Ureter (tissue), 1 donor: ENCODE data around the gene ESRRB. TPM values are rescaled to one million over a fixed set of nuclear protein-coding genes. Genes with fewer than 3 reads are reported as not detected.

Experiments used
- DNase-seq: peaks from one replicate; pipeline ENCODE4 v3.0.0-alpha.2; 2020; ENCODE audit warnings: low spot score
- total RNA-seq: library from RNA; stranded (reverse); gene quantifications from one replicate; pipeline ENCODE4 v1.2.4, GENCODE V29; 2023
- donor health status: DM: yes; HTN: yes; CAD: no.

Gene ESRRB
- total RNA-seq, 1 donor from 2014 or later = 0.16 TPM

DNA sequence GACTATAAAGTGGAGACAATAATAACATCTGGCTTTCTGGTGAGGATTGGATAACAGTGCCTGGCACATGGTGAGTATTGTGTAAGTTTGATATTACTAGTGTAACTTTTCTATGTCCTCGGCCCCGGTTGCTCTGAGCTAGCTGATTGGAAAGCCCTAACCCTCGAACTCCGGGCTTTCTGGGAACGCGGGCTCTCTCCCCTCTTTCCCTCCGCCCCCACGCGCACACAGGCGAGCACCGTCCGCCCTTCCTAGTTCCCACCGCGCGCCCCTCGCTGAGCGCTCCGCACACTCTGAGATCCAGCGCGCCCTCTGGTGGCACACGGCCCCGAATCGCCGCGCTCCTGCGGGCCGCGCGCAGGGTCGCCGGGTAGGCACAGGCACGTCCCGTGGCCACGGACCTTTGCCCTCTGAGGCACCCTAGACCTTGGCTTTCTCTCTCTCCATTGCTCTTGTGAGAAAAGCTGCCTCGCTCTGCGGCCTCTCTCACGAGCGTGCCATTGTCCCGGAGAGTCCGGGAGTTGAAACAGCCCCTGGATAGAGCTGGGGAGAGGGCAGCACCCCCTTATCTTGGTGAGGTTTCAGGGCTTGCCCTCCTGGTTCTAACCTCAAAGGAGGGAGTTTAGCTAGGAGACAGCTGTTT, 23.2 kb upstream of the ESRRB start:
- DNase-seq = no peak

DNA sequence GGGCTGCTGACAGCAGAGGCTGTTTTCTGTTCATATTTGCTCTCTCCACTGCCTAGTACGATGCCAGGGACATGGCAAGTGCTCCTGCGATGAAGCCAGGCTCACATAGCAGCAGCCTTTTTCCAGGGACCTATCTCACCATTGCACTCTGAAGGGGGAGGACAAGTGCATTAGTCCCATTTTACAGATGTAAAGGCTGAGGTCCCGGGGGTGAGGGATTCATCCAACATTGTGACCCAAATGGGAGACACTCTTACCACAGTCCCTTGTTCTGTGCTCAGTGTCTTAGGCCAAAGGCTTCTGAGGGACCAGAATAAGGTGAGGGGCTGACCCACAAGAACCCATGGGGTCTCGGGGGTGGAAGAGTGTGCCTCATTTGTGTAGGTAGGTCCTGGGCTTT, 21.6 kb upstream of the ESRRB start:
- no peak for DNase-seq

DNA sequence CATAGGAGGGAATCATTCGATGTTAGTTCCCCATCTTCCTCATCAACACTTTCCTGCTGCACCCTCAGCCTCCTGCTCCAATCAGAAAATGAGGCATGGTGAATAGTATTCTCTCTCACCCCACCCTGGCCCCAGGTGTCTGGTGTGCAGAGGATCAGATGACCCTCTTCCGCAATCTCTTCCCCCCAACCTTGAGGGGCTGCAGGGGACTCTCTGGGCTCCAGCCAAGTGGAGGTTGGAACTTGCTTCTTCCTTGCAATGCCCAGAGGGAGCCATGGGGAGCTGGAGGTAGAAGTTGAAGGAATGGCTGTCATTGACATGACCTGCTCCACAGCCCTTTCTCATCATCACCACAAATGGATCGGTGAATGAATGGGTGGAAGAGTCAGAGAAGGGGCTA, 20.2 kb upstream of the ESRRB start:
- no peak for DNase-seq

DNA sequence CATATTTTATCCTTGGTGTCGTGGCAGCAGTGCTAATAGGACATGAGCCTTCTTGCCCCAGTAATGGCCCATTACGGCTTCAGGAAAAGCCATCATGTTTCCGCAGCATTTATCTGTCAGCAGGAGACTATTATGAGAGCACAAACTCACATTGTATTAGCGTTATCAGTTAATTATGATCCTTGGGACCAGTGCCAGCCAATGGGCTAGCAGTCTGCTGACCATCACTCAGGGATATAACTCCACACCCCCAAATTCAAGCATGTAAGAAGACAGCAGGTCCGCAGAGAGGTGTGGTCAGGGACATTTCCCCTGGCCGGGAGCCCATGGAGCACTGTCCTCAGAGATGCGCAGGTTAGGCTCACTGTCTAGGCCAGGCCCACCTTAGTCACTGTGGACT, 4.9 kb upstream of the ESRRB start:
- DNase-seq = no peak

- no peak for DNase-seq
Observed at GRCh38 chr14:76373456-76373855, 2.5 kb upstream of the ESRRB start.

DNA sequence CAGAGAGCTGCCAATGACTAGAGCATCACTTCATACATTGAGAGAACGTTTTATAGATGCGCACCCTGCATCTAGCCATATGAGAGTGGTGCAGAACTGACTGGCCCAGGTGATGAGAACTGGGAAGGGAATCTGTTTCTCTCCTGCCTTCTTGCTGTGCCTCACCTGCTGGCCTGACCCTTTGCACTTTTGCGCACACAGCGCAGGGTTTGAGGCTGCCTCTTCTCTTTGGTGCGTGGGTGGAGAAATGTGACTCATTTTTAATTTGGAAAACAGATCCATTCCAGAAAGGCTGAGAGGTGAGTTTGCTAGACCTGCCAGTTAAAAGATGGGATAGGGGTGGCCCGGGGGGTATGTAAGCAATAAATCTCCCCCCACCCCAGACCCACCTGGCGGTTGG, 453 bp upstream of the ESRRB start:
- DNase-seq = no peak

DNA sequence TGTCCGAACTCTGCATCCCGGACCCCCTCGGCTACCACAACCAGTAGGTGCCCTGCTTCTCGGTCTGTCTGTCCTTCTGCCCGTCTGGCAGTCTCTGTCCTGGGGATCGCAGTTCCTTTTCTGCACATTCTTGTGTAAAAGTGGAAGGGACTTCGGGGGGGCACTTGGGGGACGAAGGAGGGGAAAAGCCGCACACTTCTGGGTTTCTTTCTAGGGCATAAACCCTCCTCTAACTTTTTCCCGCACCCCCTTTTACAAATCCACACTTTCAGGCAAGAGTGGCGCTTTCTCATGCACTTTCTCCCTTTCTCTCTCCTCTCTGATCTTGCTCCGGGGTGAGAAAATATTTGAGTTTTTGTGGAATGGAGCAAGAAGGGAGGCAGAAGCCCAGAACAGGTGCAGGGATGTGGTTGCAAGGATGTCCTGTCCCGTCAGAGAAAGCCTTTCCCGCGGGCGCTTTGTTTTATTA, 506 bp downstream of the ESRRB start:
- no peak for DNase-seq

DNA sequence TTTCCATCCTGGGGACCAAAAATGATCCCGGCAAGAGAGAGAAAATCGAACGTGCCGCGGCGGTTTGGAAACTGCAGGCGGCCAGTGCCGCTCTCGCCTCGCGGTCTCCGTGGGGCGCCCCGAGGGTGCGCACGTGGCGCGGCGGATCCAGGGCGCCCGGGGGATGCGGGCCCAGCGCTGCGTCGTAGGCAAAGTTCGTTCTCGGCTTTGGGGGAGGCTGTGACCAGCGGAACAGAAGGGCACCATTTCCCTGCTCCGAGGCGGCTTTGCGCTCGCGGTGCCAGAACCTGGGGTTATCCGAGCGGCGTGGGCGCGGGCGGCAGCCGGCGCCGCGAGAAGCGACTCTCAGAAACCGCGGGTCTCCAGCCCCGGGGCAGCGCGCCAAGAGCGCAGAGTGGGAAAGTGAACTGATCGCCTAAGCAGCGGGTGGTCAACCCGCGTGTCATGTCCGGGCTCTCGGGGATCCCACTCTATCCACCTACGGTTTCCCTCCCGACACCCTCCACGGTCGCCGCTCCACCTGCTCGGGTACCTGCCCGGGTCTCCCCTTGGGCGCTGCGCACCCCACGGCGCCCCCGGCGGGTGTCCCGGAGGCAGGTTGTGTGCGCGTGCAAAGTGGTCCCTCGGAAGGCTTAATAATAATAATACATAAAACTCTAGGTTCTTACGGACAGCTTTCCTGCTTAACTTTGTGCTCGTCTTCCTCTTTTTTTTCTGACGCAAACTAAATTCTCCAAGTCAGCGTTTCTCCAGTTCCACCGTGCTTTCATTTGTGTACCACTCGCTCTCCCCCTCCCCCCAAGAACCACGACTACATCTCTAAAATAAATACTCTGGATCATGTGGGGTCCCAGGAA, 1.2 kb downstream of the ESRRB start:
- no peak for DNase-seq

- DNase-seq = no peak
Observed at GRCh38 chr14:76377735-76378074, 1.8 kb downstream of the ESRRB start.

- DNase-seq = no peak
Observed at GRCh38 chr14:76380991-76381390, 5.1 kb downstream of the ESRRB start.

GRCh38 chr14:76381817-76382494, 6.0 kb downstream of the ESRRB start:
- no peak for DNase-seq

- DNase-seq = no peak
Observed at GRCh38 chr14:76382495-76382832, 6.5 kb downstream of the ESRRB start.

DNA sequence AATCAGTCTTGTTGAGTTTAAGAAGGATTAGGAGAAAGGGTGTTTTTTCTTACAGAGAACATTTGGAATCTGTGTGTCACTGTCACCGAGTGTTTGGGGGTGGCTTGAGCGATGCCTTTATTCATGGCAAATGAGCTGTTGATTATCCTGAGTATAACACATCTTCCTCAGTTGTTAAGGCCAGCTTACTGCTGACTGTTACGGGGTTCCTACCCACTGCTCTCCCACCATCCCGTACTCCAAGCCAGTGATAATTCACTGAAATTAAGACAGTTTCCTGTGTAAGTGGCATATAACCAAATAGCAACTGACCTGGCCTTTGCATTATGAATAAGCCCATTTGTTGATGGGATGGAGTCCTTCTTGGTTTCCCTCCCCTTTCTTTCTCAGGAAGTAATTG, 9.5 kb downstream of the ESRRB start:
- no peak for DNase-seq

GRCh38 chr14:76386944-76387782, 11.2 kb downstream of the ESRRB start:
- DNase-seq = peak; percentile 73

DNA sequence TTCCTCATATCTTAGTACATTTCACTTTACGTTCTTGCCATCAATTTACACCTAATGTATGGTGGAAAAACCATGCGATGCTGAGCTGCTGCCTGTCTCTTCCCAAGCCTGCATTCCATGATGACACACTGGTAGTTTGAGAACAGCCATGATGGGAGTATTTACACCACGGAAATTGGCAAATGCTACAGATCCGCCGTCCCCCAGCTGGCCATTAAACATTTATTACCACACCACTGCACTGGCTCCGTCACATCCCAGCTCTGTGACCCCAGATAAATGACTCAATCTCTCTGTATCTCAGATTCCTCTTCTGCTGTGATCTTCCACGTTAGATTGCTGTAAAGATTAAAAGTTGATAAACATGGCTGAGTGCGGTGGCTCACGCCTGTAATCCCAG, 13.9 kb downstream of the ESRRB start:
- DNase-seq = no peak

DNA sequence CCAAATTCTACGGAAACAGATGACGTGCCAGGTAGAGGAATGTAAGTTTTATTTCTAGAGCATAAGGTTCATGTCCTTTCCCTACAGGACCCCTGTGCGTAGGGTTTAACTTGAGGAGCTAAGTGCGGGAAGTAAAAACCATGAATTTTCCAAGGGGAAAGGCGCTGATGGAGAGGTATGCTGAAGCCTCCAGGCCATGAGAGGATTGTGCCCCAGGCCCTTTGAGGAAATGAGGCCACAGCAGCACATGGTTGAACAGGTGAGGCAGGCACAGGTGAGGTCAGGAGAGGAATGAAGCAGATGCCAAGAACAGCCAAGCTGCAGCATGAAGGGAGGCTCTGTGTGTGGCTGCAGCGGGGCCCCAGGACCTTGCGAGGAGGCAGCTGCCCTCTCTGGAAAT, 14.7 kb downstream of the ESRRB start:
- DNase-seq = no peak

- DNase-seq = no peak
Observed at GRCh38 chr14:76391981-76392690, 16.2 kb downstream of the ESRRB start.

GRCh38 chr14:76394569-76394968, 18.6 kb downstream of the ESRRB start:
- DNase-seq = no peak

GRCh38 chr14:76395161-76395560, 19.2 kb downstream of the ESRRB start:
- no peak for DNase-seq

DNA sequence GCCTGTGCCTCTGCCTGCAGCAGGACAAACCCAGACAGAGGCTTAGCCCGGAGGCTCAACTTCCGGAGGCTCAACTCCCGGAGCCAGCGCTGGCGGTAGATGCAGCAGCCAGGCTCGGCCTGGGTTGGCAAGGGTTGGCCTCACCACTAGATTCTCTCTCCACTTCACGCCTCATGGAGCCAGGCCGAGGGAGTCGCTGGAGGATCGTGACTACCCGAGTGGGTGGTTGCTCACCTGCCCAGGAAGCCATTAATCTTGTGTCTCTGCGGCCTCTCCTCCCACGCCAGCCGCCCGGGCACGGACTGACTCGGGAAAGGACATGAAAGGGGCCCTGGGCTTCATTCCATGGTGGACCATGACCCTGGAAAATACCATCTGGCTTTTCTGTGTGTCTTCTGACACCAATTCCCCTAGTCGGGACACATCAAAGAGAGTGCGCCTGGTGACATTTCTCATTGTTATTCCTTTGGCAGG, 20.8 kb downstream of the ESRRB start:
- no peak for DNase-seq

DNA sequence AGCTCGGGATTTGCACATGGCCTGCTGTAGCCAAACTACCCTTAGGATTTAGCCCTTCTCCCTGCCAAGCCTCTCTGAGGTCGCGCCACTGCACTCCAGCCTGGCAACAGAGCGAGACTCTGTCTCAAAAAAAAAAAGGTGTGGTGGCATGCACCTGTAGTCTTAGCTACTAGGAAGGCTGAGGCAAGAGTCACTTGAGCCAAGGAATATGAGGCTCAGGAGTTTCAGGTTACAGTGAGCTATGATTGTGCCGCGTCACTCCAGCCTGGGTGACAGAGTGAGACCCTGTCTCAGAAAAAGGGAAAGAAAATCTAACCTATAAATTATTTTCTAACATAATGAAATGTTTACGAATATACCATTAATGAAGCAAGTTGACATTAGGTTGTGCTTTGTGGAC, 29.7 kb downstream of the ESRRB start:
- DNase-seq = no peak
